ENCODE measurements around the gene SLC8A1. TPM values are rescaled to one million over a fixed set of nuclear protein-coding genes. Genes with fewer than 3 reads are reported as not detected.

SLC8A1 gene
- total and polyA plus RNA-seq, 8 donors, result 5.4 to 39.7 (median 6.6) TPM

DNA sequence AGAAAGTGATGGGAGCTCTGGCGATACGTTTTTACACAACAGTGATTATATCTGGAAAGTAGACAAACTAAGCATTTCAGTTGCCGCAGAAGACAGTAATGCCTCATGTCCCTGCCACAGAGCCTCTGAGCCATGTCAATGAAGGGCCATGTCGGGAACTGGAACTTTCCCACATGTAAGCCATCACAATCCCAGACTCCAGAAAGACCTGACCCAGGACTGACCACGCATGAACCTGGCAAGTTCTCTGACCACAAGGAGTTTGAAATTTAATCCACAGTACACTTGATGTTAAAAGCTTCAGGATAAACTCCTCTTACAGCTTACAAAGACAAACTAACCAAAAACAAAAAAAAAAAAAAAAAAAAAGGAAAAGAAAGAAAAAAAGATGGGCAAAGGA lies 267.3 kb downstream of the SLC8A1 start:
- Histone ChIP-seq H3K4me3 (no peak overlapping the region), H3K36me3 (no peaks in the 10 kb centered on the region), H3K9me3 (no peaks in the 10 kb centered on the region), H3K4me1 (no peaks in the 10 kb centered on the region), H3K27me3 (no peaks in the 10 kb centered on the region), H3K27ac (no peak overlapping the region)
- ATAC-seq (no peak), DNase-seq (no peak)
- TF ChIP-seq, protein P1, sequence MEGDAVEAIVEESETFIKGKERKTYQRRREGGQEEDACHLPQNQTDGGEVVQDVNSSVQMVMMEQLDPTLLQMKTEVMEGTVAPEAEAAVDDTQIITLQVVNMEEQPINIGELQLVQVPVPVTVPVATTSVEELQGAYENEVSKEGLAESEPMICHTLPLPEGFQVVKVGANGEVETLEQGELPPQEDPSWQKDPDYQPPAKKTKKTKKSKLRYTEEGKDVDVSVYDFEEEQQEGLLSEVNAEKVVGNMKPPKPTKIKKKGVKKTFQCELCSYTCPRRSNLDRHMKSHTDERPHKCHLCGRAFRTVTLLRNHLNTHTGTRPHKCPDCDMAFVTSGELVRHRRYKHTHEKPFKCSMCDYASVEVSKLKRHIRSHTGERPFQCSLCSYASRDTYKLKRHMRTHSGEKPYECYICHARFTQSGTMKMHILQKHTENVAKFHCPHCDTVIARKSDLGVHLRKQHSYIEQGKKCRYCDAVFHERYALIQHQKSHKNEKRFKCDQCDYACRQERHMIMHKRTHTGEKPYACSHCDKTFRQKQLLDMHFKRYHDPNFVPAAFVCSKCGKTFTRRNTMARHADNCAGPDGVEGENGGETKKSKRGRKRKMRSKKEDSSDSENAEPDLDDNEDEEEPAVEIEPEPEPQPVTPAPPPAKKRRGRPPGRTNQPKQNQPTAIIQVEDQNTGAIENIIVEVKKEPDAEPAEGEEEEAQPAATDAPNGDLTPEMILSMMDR (IDR thresholded peaks at IDR 0.05), result no peak
- intact Hi-C loops (cut with DNase I), result no loop called here

GRCh38 chr2:40181855-40182254 lies 270.0 kb downstream of the SLC8A1 start:
- Histone ChIP-seq H3K9me3 (no peaks in the 10 kb centered on the region), H3K4me1 (no peaks in the 10 kb centered on the region), H3K36me3 (no peaks in the 10 kb centered on the region), H3K27ac (no peak overlapping the region), H3K4me3 (no peak overlapping the region), H3K27me3 (no peaks in the 10 kb centered on the region)
- TF ChIP-seq, protein P1 (IDR thresholded peaks at IDR 0.05), result no peak
- DNase-seq (no peak), ATAC-seq (no peak)
- intact Hi-C loops (cut with DNase I), result no loop called here

GRCh38 chr2:40179801-40180200 lies 272.1 kb downstream of the SLC8A1 start:
- Histone ChIP-seq H3K27ac (no peak overlapping the region), H3K4me1 (no peaks in the 10 kb centered on the region), H3K9me3 (no peaks in the 10 kb centered on the region), H3K36me3 (no peaks in the 10 kb centered on the region), H3K4me3 (no peak overlapping the region), H3K27me3 (no peaks in the 10 kb centered on the region)
- TF ChIP-seq, protein P1 (IDR thresholded peaks at IDR 0.05), result no peak
- ATAC-seq (no peak), DNase-seq (no peak)
- intact Hi-C loops (cut with DNase I), result no loop called here

DNA sequence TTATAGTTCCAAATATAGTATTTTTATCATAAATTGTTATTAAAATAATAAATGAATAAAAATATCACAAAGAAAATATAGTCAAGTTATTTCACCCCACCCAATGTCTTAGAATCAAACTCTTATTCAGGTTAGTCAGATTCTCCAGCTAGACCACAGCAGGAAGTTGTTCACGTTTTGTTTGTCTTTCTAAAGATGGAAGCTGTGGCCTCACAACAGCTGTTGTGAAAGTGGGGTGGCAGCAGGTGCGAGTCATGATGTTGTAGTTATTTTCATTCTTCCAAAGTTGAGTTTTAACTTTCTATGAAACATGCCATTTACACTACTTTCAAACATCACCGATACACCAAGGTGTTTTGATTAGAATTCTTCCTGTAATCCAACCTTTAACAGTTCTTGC lies 272.9 kb downstream of the SLC8A1 start:
- Histone ChIP-seq H3K36me3 (no peaks in the 10 kb centered on the region), H3K27ac (no peak overlapping the region), H3K4me3 (no peak overlapping the region), H3K9me3 (no peaks in the 10 kb centered on the region), H3K27me3 (no peaks in the 10 kb centered on the region), H3K4me1 (no peaks in the 10 kb centered on the region)
- DNase-seq (no peak), ATAC-seq (no peak)
- TF ChIP-seq, protein P1 (IDR thresholded peaks at IDR 0.05), result no peak
- intact Hi-C loops (cut with DNase I), result no loop called here

DNA sequence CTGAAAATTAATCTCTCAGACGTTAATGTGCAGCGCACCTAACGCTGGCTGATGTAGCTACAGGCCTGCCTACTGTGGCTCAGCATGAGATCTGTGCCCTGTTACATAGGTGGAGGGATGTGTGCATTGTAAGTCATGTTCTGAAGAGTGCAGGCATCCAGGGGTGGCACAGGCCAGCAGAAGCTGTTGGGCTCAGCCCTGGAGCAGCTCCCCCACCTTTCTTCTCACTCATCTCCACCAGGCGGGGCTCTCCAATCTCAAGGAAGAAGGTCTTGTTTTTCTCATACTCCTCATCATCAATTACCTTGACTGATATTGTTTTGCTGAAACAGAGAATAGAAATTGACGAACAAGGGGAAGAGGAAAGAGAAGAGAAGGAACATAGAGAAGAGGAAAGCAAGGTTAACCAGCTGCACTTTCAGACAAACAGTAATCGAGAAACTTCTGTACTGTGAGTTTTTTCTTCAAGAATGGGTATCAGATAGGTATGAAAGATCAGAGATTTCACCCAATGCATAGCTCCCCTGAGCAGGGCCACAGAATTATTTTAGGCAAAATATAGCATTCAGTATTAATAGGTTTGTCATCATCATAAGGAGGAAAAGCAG lies 273.6 kb downstream of the SLC8A1 start:
- TF ChIP-seq, protein P1 (IDR thresholded peaks at IDR 0.05), result no peak
- H3K27ac ChIP-seq, result no peak overlapping the region

More for the DNA sequence above, 273.6 kb downstream of the SLC8A1 start:
- ATAC-seq (no peak), DNase-seq (no peak)
- no peaks in the 10 kb centered on the region for H3K27me3 ChIP-seq
- no peak overlapping the region for H3K4me3 ChIP-seq
- no peaks in the 10 kb centered on the region for H3K4me1 ChIP-seq
- H3K36me3 ChIP-seq, result no peaks in the 10 kb centered on the region
- H3K9me3 ChIP-seq, result no peaks in the 10 kb centered on the region
- intact Hi-C loops (cut with DNase I), result no loop called here

Measured in left lung (tissue), 10 donors.